HepG2 (cell line): ENCODE measurements around the gene POLE3. TPM values are rescaled to one million over a fixed set of nuclear protein-coding genes. Genes with fewer than 3 reads are reported as not detected.

Source experiments
- CEBPZ ChIP-seq: IDR thresholded peaks from 2 replicates; pipeline ENCODE4 v1.6.1; 2012; ENCODE audit warnings: low read length, improper control_type of control experiment
- FOXK1 ChIP-seq: sonication (generic); formaldehyde crosslinking; IDR thresholded peaks from 2 replicates; pipeline ENCODE4 v1.4.0; 2020; ENCODE audit warnings: low read depth, missing genetic modification reagents, borderline replicate concordance
- KIAA2018 ChIP-seq: sonication (generic); formaldehyde crosslinking; IDR thresholded peaks from 2 replicates; pipeline ENCODE4 v1.5.0; 2020; ENCODE audit warnings: mild to moderate bottlenecking, missing genetic modification reagents, borderline replicate concordance
- NCOA5 ChIP-seq: sonication (generic); formaldehyde crosslinking; IDR thresholded peaks from 2 replicates; pipeline ENCODE4 v1.4.0; 2020; ENCODE audit warnings: missing genetic modification reagents
- PBX2 ChIP-seq: IDR thresholded peaks from 2 replicates; pipeline ENCODE4 v1.6.1; 2016; ENCODE audit warnings: control low read depth
- SMARCE1 ChIP-seq: fragments of 450-650 bp; IDR thresholded peaks from 2 replicates; pipeline ENCODE4 v1.6.1; 2017; ENCODE audit warnings: borderline replicate concordance
- SNAPC2 ChIP-seq: sonication (generic); formaldehyde crosslinking; IDR thresholded peaks from 2 replicates; pipeline ENCODE4 v1.8.1; 2022; ENCODE audit warnings: mild to moderate bottlenecking, missing genetic modification reagents
- ZNF44 ChIP-seq: sonication (generic); formaldehyde crosslinking; IDR thresholded peaks from 2 replicates; pipeline ENCODE4 v1.5.1; 2020; ENCODE audit warnings: mild to moderate bottlenecking, missing genetic modification reagents
- ZNF572 ChIP-seq: sonication (generic); formaldehyde crosslinking; IDR thresholded peaks from 2 replicates; pipeline ENCODE4 v1.5.1; 2020; ENCODE audit warnings: mild to moderate bottlenecking, missing genetic modification reagents
- ZNF629 ChIP-seq: sonication (generic); formaldehyde crosslinking; conservative IDR thresholded peaks from 2 replicates; pipeline ENCODE4 v1.5.0; 2020; ENCODE audit warnings: missing genetic modification reagents
- polyA plus RNA-seq, 8 experiments: library from polyadenylated mRNA; depleted of rRNA in 3 of 8; stranded (reverse) in 7 of 8; unstranded in 1 of 8; fragments of >200 nt; fragmentation: Illumina TruSeq in 4 of 8; extraction: Trizol in 4 of 8; gene quantifications; 2 replicates each; pipeline versions ENCODE4 v1.2.1 to v1.2.3, GENCODE V29; 2011 to 2016; ENCODE audit warnings: low read depth in 4 of 8, missing spikeins in 1 of 8, mixed read lengths in 1 of 8; ENCODE audit not compliant: insufficient read depth in 1 of 8
- total RNA-seq, 5 experiments: library from RNA; depleted of rRNA; stranded (reverse); fragments of >200 nt; fragmentation: Illumina TruSeq; extraction: Trizol; gene quantifications; 2 replicates each; pipeline ENCODE4 v1.2.3, GENCODE V29; 2016; ENCODE audit warnings: low read depth in 1 of 5
- TF ChIP-seq, protein P1 (sequence below): sonication (generic); formaldehyde crosslinking; IDR thresholded peaks from 2 replicates; pipeline ENCODE4 v1.5.0; 2020; ENCODE audit warnings: mild to moderate bottlenecking, missing genetic modification reagents, borderline replicate concordance
- TF ChIP-seq, protein P2 (sequence below): sonication (generic); formaldehyde crosslinking; conservative IDR thresholded peaks from 2 replicates; pipeline ENCODE4 v1.4.0; 2020; ENCODE audit warnings: missing genetic modification reagents

POLE3 gene
- total and polyA plus RNA-seq, 2 of the 13 experiments (the other 11 are each of a cell fraction or from before 2014, with no cell fraction given) = 36.0 to 77.2 TPM

GRCh38 chr9:113410207-113410864 lies at the start of gene POLE3, which contains the start of gene C9orf43 (continued):
- TF ChIP-seq CEBPZ = no peak
- TF ChIP-seq ZNF629 (CRISPR knock-in tag) = peak; percentile 47
- no peak for TF ChIP-seq PBX2 (CRISPR knock-in tag)
- TF ChIP-seq NCOA5 (CRISPR knock-in tag) = no peak
- TF ChIP-seq ZNF44 = no peak
- TF ChIP-seq SNAPC2 (CRISPR knock-in tag) = peak; percentile 91
- TF ChIP-seq, protein P1, sequence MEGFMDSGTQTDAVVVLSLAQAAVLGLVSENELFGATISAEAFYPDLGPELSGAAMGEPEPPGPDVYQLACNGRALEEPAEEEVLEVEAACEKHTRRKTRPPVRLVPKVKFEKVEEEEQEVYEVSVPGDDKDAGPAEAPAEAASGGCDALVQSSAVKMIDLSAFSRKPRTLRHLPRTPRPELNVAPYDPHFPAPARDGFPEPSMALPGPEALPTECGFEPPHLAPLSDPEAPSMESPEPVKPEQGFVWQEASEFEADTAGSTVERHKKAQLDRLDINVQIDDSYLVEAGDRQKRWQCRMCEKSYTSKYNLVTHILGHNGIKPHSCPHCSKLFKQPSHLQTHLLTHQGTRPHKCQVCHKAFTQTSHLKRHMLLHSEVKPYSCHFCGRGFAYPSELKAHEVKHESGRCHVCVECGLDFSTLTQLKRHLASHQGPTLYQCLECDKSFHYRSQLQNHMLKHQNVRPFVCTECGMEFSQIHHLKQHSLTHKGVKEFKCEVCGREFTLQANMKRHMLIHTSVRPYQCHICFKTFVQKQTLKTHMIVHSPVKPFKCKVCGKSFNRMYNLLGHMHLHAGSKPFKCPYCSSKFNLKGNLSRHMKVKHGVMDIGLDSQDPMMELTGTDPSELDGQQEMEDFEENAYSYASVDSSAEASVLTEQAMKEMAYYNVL (CRISPR knock-in tag) = peak; percentile 94; the same call in 1 of the 2 replicates
- TF ChIP-seq KIAA2018 = 0 out of 2 replicates have a peak, but pooled peaks have one; percentile 82
- TF ChIP-seq ZNF572 (CRISPR knock-in tag) = 0 out of 2 replicates have a peak, but pooled peaks have one; percentile 75
- TF ChIP-seq, protein P2, sequence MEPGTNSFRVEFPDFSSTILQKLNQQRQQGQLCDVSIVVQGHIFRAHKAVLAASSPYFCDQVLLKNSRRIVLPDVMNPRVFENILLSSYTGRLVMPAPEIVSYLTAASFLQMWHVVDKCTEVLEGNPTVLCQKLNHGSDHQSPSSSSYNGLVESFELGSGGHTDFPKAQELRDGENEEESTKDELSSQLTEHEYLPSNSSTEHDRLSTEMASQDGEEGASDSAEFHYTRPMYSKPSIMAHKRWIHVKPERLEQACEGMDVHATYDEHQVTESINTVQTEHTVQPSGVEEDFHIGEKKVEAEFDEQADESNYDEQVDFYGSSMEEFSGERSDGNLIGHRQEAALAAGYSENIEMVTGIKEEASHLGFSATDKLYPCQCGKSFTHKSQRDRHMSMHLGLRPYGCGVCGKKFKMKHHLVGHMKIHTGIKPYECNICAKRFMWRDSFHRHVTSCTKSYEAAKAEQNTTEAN (CRISPR knock-in tag) = peak; percentile 59
- no peak for TF ChIP-seq SMARCE1
- TF ChIP-seq FOXK1 (CRISPR knock-in tag) = peak; percentile 63
